HL-60 (cell line): ENCODE measurements around the gene PPM1E.

Experiments used
- POLR2AphosphoS5 ChIP-seq: IDR thresholded peaks from 2 replicates; pipeline ENCODE4 v1.6.1; 2012; ENCODE audit warnings: low read depth
- TF ChIP-seq, protein P1 (sequence below): IDR thresholded peaks from one replicate; pipeline ENCODE4 v1.5.1; 2011; ENCODE audit warnings: low read length, control low read depth, inconsistent platforms; ENCODE audit not compliant: insufficient read depth

GRCh38 chr17:58911741-58912343 is 156.2 kb downstream of the PPM1E start:
- TF ChIP-seq, protein P1, sequence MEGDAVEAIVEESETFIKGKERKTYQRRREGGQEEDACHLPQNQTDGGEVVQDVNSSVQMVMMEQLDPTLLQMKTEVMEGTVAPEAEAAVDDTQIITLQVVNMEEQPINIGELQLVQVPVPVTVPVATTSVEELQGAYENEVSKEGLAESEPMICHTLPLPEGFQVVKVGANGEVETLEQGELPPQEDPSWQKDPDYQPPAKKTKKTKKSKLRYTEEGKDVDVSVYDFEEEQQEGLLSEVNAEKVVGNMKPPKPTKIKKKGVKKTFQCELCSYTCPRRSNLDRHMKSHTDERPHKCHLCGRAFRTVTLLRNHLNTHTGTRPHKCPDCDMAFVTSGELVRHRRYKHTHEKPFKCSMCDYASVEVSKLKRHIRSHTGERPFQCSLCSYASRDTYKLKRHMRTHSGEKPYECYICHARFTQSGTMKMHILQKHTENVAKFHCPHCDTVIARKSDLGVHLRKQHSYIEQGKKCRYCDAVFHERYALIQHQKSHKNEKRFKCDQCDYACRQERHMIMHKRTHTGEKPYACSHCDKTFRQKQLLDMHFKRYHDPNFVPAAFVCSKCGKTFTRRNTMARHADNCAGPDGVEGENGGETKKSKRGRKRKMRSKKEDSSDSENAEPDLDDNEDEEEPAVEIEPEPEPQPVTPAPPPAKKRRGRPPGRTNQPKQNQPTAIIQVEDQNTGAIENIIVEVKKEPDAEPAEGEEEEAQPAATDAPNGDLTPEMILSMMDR: no peak
- no peak for TF ChIP-seq POLR2AphosphoS5
